H1 (cell line): ENCODE data around the gene USP17L13. TPM values are rescaled to one million over a fixed set of nuclear protein-coding genes. Genes with fewer than 3 reads are reported as not detected.

Experiments
- polyA plus RNA-seq, 7 experiments: library from polyadenylated mRNA; depleted of rRNA in 3 of 7; stranded (reverse) in 5 of 7; unstranded in 2 of 7; fragments of >200 nt in 5 of 7; fragments of 200-250 nt in 2 of 7; gene quantifications; 1 replicate in 5 of 7; 2 replicates in 1 of 7; 4 replicates in 1 of 7; pipeline versions ENCODE4 v1.2.1 to v1.2.3, GENCODE V29; 2011 to 2013; ENCODE audit warnings: missing spikeins in 2 of 7, mixed read lengths in 2 of 7
- total RNA-seq: library from RNA; stranded (reverse); fragmentation: NEBNext Ultra II Directional; extraction: Animal tissue kit (Norgen Biotek cat#: 25700); gene quantifications from 2 replicates; pipeline ENCODE4 v1.2.1, GENCODE V29; 2021

The USP17L13 gene
- total and polyA plus RNA-seq, 2 of the 8 experiments (the other 6 are each of a cell fraction or from before 2014, with no cell fraction given), result not detected

Other genes with a start within 250 kb of the USP17L13 start
- gene FAM90A26, start 54.5 kb upstream of the USP17L13 start, total RNA-seq, result not detected in 2 replicates
- 0.05 TPM in 1 of 2 replicates, not detected in the other for gene FAM90A26, start 54.5 kb upstream of the USP17L13 start, polyA plus RNA-seq (2011; rRNA removed)
- not detected in 2 replicates for gene USP17L10, start 14.2 kb upstream of the USP17L13 start, total RNA-seq
- gene USP17L10, start 14.2 kb upstream of the USP17L13 start, polyA plus RNA-seq (2011; rRNA removed), result not detected in 2 replicates
- not detected in 2 replicates for gene USP17L11, start 9.5 kb upstream of the USP17L13 start, total RNA-seq
- not detected in 2 replicates for gene USP17L11, start 9.5 kb upstream of the USP17L13 start, polyA plus RNA-seq (2011; rRNA removed)
- gene USP17L12, start 4.7 kb upstream of the USP17L13 start, total RNA-seq, result not detected in 2 replicates
- gene USP17L12, start 4.7 kb upstream of the USP17L13 start, polyA plus RNA-seq (2011; rRNA removed), result not detected in 2 replicates
- not detected in 2 replicates for gene USP17L15, start 9.5 kb downstream of the USP17L13 start, total RNA-seq
- gene USP17L15, start 9.5 kb downstream of the USP17L13 start, polyA plus RNA-seq (2011; rRNA removed), result not detected in 2 replicates
- not detected in 2 replicates for gene USP17L17, start 19.0 kb downstream of the USP17L13 start, total RNA-seq
- not detected in 2 replicates for gene USP17L17, start 19.0 kb downstream of the USP17L13 start, polyA plus RNA-seq (2011; rRNA removed)
- not detected in 2 replicates for gene USP17L18, start 23.7 kb downstream of the USP17L13 start, total RNA-seq
- not detected in 2 replicates for gene USP17L18, start 23.7 kb downstream of the USP17L13 start, polyA plus RNA-seq (2011; rRNA removed)
- not detected in 2 replicates for gene USP17L19, start 28.5 kb downstream of the USP17L13 start, total RNA-seq
- gene USP17L19, start 28.5 kb downstream of the USP17L13 start, polyA plus RNA-seq (2011; rRNA removed), result not detected in 2 replicates
- not detected in 2 replicates for gene USP17L20, start 33.2 kb downstream of the USP17L13 start, total RNA-seq
- gene USP17L20, start 33.2 kb downstream of the USP17L13 start, polyA plus RNA-seq (2011; rRNA removed), result not detected in 2 replicates
- not detected in 2 replicates for gene USP17L21, start 38.0 kb downstream of the USP17L13 start, total RNA-seq
- gene USP17L21, start 38.0 kb downstream of the USP17L13 start, polyA plus RNA-seq (2011; rRNA removed), result not detected in 2 replicates
- gene USP17L22, start 42.7 kb downstream of the USP17L13 start, total RNA-seq, result not detected in 2 replicates
- gene USP17L22, start 42.7 kb downstream of the USP17L13 start, polyA plus RNA-seq (2011; rRNA removed), result not detected in 2 replicates
- not detected in 2 replicates for gene USP17L24, start 100.3 kb downstream of the USP17L13 start, total RNA-seq
- not detected in 2 replicates for gene USP17L24, start 100.3 kb downstream of the USP17L13 start, polyA plus RNA-seq (2011; rRNA removed)
- gene USP17L25, start 105.0 kb downstream of the USP17L13 start, total RNA-seq, result not detected in 2 replicates
- gene USP17L25, start 105.0 kb downstream of the USP17L13 start, polyA plus RNA-seq (2011; rRNA removed), result not detected in 2 replicates
- not detected in 2 replicates for gene USP17L26, start 109.8 kb downstream of the USP17L13 start, total RNA-seq
- gene USP17L26, start 109.8 kb downstream of the USP17L13 start, polyA plus RNA-seq (2011; rRNA removed), result not detected in 2 replicates
- gene USP17L5, start 114.5 kb downstream of the USP17L13 start, total RNA-seq, result not detected in 2 replicates
- gene USP17L5, start 114.5 kb downstream of the USP17L13 start, polyA plus RNA-seq (2011; rRNA removed), result not detected in 2 replicates
- gene USP17L27, start 119.3 kb downstream of the USP17L13 start, total RNA-seq, result not detected in 2 replicates
- not detected in 2 replicates for gene USP17L27, start 119.3 kb downstream of the USP17L13 start, polyA plus RNA-seq (2011; rRNA removed)
- not detected in 2 replicates for gene USP17L28, start 124.0 kb downstream of the USP17L13 start, total RNA-seq
- not detected in 2 replicates for gene USP17L28, start 124.0 kb downstream of the USP17L13 start, polyA plus RNA-seq (2011; rRNA removed)
- not detected in 2 replicates for gene USP17L29, start 128.7 kb downstream of the USP17L13 start, total RNA-seq
- not detected in 2 replicates for gene USP17L29, start 128.7 kb downstream of the USP17L13 start, polyA plus RNA-seq (2011; rRNA removed)
- gene USP17L30, start 138.2 kb downstream of the USP17L13 start, total RNA-seq, result not detected in 2 replicates
- not detected in 2 replicates for gene USP17L30, start 138.2 kb downstream of the USP17L13 start, polyA plus RNA-seq (2011; rRNA removed)
- not detected in 2 replicates for gene DEFB131A, start 219.5 kb downstream of the USP17L13 start, total RNA-seq
- gene DEFB131A, start 219.5 kb downstream of the USP17L13 start, polyA plus RNA-seq (2011; rRNA removed), result not detected in 2 replicates